Activated CD4-positive, alpha-beta T cell treated with anti-CD3 and anti-CD28 coated beads, Interleukin-2, amount 50 U/mL, for 4 hours (primary cell): ENCODE measurements around the gene PIP5K1C.
A peak's percentile ranks its signal among the peaks of the same experiment; 100 is the strongest.

Experiments used
- DNase-seq, 2 experiments: peaks; one replicate each; pipeline ENCODE4 v3.0.0-alpha.2; 2020

Gene PIP5K1C

DNA sequence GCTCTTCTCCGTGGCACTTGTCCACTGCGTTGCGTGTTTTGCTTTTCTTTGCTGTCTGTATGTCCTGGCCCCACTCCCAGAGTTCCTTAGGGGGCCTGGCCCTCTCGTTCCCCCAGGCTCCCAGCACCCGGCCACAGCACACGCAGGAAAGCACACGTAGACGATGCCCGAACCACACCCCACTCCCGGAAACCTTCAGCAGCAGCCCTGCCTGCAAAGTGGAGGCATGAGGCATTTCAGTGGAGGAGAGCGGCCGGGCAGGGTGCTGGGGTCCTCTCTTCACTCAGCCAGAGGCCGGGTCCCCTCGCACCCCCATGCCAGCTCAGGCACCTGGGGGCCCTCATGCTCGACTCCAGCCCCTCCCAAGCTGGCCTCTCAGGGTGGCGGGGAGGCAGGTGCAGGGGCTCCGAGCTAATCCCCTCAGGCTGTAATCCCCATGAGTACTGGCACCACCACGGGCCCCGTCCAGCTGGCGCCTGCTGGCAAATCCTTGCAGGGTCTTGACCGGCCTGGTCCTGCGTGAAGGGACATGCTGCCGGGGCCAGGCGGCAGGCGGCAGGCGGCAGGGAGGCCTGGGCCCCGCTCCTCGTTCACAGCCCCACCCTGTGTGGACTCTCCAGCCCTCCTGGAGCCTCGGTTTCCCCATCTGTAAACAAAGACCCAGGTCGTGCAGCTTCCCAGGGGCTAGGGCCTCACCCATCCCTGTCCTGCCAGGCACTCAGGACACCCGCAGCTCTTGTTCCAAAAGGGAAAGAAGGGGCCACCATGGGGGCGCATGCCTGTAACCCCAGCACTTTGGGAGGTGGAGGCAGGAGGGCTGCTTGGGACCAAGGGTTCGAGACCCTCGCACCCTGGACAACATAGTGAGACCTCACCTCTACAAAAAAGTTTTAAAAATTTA, 7.0 kb downstream of the PIP5K1C start:
- no peak for DNase-seq

DNA sequence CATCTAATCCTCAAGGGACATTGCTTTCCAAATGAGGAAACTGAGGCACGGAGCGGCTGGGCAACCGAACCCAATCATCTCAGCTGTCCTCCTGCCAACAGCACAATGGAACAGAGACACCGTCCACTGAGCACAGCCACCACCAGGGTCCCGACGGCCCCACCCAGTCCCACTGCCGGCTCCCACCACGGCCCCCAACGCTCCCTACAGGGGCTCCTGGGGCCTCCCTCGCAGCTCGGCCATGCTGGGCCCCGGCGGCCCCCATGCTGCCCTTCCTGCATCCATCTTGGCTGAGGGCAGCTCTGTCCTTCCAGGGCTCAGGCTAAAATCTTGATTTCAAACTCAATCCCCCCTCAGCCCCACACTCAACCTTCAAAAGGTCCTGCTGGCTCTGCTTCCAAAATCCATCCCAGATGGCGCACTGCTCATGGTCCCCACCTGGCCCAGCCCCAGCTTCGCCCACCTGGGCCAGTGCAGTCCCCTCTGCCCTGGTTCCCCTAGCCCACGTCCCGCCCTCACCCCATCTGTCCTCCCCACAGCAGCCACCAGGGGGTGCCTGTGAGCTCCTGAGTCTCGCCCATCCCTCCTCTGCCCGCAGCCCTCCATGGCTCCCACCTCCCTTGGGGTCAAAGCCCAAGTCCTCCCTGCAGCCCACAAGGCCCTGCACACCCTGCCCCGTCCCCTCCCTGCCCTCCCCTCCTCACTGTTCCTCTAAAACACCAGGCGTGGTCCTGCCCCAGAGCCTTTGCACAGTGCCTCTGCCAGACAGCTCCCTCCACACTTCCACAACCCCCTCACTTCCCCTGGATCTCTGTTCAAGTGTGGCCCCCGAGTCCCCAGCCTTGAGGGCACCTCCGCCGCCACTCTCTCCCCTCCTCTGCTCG, 7.9 kb downstream of the PIP5K1C start:
- DNase-seq = peak; percentile 52 to 54

- DNase-seq = no peak
These were observed 8.5 kb downstream of the PIP5K1C start for GRCh38 chr19:3691726-3692125.

GRCh38 chr19:3691372-3691716, 8.9 kb downstream of the PIP5K1C start:
- DNase-seq = no peak

DNA sequence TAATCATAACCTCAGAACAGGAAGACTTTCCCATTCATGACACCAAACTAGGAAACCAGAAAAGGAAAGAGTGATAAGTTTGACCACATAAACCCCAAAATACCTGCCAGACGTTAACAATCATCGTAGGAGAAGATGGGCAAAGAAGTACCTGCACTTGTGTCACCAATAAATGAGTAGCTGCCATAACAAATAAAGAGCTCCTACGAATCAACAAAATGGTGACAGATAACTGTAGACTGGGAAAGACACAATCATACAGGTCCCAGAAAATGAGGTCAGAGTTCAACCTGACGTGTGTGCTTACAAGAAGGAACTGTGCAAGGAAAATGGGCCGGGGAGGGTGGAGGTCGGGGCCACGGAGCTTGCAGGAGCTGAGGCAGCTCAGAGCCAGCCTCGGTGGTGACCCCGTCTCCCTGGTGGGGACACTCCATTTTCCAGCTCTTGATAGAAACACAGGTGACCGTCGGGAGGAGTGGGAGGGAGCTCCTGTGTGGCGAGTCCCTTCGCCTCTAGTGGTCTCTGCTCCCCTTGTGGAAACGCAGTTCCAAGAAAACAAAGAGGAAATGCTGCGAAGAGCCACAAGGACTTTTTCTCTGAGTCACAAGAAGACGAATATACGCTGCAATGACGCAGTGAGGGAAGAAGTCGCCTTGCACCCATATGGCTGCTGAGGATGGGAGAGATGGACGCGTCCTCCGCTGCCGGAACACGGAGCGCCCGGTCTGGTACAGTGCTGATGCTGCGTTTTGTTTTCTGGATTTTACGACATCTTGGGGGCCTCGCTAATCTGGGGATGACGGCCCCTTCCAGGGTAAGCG, 9.5 kb downstream of the PIP5K1C start:
- no peak for DNase-seq

DNA sequence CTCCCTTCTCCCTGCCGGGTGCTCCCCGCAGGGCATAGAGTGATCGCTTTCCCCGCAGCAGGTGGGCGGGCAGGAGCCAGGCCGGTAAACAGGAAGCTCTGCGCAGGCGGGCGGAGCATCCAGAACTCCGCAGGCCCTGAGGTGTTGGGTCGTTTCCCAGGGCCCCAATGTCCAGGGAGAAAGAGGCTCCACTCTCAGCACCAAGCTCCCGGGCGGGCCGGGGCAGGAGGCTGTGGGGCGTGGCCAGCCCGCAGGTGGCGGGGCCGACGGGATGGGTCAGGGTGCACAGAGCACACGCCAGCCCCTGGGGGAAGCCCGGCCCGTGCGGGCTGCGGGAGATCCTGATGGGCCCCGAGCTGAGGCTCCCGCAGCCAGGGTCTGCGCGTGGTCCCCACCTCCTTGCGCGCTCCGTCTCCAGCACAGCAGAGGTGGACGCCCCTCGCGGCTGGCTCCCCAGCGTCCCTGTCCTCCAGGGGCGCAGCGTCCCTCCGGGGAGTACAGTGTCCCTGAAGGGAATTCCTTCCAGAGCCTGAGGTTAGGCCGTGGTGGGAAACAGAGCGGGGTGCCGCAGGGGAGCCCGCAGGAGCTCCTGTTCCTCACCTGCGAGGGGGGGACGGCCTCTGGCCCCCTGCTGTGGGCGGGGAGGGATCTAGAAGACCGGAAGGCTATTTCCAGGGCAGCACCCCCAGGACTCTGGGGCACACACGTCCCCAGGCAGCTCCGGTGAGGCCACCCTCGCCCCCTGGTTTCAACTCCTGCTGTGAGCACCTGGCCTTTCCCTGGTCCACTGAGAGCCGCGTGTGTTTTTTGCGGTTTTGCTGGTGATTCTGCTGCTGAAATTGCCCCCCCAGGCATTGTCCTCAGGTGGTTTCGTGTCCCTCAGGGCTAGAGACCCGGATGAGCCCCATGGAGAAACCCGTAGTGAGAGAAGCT, 12.2 kb downstream of the PIP5K1C start:
- DNase-seq = no peak

GRCh38 chr19:3687393-3687773, 12.9 kb downstream of the PIP5K1C start:
- no peak for DNase-seq

- DNase-seq = no peak
These were observed 15.4 kb downstream of the PIP5K1C start for GRCh38 chr19:3684817-3685410.

DNA sequence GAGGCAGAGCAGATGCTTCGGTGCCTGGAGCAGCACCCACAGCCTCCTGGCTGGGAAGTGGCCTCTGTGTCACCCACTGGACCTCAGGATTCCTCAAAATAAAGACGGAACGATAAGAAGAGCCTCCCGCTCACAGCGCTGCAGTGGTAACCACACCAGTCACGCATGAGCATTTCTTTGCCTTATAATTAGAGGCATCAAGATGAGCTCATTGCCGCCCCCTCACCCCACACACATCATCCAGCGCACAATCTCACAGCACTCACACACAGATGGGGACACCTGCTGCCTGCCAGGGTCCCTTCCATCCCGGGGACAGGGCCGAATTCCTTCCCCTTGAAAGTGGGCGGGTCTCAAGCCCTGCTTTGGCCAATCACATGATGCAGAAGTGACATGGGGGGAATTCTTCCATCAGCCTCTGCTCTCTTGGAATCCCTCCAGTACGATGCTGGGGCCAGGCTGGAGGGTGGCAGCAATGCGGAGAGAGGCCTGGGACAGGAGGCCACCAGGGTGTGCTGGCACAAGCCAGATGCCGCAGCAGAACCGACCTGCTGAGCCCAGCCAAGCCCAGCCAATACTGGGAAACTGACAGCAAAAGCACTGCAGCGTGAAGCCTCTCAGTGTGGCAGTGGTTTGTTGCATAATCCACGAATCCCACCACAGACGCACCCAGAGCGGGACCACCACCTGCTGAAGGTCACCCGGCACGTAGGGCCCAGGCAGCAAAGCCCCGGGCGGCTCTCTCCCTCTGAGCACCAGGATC, 16.0 kb downstream of the PIP5K1C start:
- no peak for DNase-seq

GRCh38 chr19:3683405-3684053, 16.7 kb downstream of the PIP5K1C start:
- no peak for DNase-seq

DNA sequence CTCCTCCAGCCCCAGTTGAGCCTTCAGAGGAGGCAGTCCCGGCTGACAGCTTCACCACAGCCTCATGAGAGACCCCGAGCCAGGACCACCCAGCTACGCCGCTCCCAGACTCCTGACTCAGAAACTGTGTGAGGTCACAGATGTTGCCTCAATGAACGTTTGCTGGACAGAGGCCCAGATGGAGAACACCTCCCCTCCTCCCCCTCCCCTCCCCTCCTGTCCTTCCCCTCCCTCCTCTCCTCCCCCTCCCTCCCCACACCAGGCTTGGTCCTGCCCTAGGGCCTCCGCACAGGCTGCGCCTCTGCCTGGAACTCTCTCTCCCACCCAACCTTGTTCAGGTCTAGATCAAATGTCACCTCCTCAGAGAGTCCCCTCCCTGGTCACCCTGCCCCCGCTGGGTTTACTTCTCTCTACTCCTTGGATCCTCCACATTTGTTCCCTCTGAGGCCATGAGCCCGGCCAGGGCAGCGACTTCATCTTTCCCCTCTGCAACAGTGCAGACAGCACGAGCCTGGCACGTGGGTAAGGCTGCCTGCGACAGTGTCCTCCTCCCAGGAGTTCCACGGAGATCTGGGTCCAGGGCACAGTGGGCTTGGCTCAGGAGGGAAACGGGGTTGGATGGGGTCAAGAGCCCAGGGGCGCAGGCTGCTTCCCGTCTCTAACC, 17.4 kb downstream of the PIP5K1C start:
- DNase-seq = no peak

- no peak for DNase-seq
These were observed 18.0 kb downstream of the PIP5K1C start for GRCh38 chr19:3682286-3682685.

DNA sequence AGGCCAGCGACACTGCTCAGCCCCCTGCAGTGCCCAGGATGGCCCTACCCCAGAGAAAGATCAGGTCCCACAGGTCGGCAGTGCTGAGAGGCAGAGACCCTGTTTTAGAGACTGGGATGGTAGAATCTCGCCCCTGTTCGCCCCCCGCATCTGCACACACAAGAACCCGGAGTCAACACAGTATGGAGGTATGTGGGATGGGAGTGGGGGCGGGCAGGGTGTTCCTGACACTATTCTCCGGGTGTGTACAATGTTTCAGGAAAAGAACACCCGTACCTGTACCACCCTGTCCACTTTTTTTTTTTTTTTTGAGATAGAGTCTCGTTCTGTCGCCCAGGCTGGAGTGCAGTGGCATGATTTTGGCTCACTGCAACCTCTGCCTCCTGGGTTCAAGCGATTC, 19.3 kb downstream of the PIP5K1C start:
- no peak for DNase-seq

DNA sequence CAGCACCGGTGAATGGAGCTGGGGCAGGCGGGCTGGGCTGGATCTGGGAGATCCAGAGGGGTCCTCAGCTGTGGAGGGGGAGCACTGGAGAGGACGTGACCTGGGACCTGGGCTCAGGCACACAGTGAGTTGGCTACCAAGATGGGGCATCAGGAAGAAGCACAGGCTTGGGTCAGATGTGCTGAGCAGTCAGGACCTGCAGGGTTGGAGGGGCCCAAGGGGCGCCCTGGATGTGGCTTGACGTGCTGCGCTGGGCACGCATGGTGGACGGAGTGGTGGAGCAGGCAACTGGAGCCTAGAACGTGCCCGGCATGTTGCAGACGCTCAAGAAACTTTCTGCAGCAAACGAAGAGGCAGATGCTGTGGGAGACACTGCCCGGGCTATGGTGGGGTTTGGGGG, 20.7 kb downstream of the PIP5K1C start:
- DNase-seq = no peak

DNA sequence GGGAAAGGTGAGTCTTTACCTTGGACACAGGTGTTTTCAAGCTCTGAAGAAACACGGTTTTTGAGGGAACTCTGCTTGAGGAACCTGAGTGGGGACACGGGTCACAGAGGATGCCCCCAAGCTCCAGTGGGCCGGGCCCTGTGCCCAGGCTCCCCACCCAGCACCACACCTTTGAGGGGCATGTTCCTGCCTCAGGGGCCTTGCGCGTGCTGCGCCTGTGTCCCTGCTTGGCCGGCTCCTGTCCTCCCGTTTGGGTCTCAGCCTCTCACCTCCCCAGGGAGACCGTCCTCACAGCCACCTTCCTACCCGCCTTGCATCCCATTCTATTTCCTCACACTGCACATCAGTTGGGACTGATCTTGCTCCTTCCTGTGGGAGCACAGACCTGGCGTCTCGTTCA, 21.1 kb downstream of the PIP5K1C start:
- no peak for DNase-seq

DNA sequence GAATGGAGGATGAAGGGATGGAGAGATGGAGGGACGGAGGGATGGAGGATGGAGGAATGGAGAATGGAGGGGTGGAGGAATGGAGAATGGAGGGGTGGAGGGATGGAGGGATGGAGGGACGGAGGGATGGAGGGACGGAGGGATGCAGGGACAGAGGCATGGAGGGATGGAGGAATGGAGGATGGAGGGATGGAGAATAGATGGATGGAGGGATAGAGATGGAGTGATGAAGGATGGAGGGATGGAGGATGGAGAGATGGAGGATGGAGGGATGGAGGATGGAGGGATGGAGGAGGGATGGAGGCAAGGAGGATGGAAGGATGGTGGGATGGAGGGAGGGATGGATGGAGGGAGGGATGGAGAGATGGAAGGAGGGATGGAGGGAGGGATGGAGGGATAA, 22.1 kb downstream of the PIP5K1C start:
- no peak for DNase-seq

DNA sequence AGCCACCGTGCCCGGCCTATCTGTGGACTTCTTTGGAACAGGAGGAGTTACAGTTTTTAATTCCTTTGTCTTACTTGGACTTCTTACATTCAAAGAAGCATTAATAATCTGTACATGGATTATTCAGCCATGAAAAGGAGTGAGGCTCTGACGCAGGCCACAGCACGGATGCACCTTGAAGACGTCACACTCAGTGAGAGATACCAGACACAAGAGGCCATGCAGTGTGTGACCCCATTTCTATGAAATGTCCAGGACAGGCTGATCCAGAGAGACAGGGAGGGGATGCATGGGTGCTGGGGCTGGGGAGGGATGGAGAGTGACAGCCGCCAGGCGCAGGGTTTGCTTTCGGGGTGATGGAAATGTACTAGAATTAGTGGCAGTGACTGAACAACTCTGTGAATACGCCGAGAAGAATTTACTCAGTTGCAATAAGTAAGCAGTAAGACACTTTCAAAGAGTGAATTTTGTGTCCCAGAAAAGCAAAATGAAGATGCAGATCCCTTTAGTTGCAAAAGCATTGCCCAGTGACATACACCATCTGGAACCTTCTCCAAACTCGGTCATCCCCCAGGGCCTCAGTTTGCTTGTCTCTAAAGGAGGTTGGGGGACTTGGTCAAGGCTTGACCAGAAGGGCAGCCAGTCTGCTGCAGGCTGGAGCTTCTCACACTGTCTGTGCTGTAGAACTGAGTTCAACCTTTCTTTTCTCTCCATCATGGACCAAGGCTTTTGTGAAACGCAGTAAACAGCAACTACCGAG, 25.3 kb downstream of the PIP5K1C start:
- DNase-seq = no peak

GRCh38 chr19:3673506-3674439, 26.5 kb downstream of the PIP5K1C start:
- DNase-seq = no peak
